HPDE6-E6E7 (cell line): ENCODE measurements around the gene TTR.

ENCODE experiments used
- DNase-seq: peaks from one replicate; pipeline ENCODE4 v3.0.0; 2011; ENCODE audit warnings: missing footprints; ENCODE audit errors: extremely low spot score

TTR gene

DNA sequence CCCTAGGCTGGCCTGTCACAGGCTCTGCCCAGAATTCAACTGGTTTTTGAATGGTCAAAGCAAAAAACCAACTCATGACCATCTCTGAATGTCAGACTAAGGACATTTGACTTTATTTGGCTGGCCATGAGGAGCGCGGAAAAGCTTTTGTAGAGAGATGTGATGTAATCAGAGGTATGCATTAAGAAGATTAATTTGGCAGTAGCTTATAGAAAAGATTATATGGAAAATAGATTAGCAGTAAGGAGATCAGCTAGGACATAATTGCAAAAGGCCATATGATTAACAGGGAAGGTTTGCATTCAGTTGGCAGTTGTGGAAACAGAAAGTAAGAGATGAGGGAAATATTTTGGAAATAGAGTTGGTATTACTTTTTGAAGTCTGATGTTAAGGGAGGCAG is 12.3 kb upstream of the TTR start:
- no peak for DNase-seq

- no peak for DNase-seq
Measured at GRCh38 chr18:31581498-31582197, 10.0 kb upstream of the TTR start.

DNA sequence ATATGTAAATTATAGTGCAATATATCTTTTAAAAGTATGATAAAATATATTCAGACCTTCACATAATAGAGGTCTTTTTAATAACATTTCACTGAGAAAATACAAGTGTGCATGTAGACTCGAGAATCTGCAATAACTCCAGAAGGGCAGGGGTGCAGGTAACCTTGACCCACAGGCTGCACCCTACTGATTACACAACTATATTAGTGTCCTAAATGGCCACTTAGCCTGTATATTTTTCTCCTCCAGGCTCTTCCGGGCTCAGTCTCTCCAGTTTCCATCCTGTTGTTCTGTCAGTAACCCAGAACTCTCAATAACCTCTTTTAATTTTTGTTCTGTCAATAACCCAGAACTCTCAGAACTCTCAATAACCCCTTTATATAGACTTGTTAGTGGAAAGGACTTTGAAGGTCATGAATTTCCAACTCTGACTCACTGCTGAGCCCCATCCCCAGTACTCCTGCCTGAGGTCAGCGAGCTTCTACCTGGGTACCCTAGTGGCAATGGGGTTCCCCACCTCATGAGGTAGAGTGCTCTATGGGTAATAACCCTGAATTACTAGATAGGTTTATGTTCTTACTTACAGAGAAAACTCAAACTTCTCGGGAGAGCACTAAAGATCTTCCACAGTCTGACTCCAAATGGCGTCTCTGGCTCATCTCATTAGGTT is 8.4 kb upstream of the TTR start:
- no peak for DNase-seq

- DNase-seq, result no peak
Measured at GRCh38 chr18:31585991-31586390, 5.7 kb upstream of the TTR start.

DNA sequence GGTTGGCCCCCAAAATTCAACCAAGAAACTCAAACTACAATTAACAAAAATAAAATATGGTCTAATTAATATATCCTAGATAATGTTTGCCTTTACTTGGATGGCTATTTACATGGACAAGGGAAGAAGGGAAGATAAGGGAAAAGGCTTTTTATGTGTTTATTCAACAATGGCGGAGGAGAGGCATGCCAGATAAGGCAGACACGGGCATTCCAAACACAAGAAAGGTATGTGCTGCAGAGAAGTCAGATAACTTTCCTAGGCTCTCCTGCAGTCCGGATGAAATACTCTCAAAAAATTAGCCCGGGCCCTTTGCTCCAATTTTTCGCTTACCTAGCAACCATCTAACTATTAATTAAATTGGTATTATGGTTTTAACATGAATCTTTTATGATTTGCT is 5.1 kb upstream of the TTR start:
- DNase-seq, result no peak

DNA sequence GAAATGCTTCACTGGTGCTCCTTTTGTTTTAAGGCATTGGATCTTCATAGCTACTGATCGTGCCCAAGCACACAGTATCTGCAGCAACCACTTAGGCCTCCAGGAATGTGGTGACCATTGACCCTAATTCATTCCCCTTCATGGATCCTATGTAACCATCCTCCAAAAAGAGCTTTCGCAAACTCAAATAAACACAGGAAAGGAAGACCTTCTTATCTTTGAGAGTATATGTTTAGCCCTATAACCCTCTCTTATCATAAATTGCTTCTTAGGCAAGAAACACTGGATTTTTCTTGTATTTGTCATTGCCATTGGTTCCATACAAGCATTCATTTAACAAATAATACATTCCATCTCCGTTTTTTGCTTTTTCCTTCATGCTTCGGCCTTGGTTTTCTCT is 4.1 kb upstream of the TTR start:
- DNase-seq, result no peak

GRCh38 chr18:31590570-31590969 is 1.1 kb upstream of the TTR start:
- no peak for DNase-seq

GRCh38 chr18:31591113-31591512 is 564 bp upstream of the TTR start:
- no peak for DNase-seq

DNA sequence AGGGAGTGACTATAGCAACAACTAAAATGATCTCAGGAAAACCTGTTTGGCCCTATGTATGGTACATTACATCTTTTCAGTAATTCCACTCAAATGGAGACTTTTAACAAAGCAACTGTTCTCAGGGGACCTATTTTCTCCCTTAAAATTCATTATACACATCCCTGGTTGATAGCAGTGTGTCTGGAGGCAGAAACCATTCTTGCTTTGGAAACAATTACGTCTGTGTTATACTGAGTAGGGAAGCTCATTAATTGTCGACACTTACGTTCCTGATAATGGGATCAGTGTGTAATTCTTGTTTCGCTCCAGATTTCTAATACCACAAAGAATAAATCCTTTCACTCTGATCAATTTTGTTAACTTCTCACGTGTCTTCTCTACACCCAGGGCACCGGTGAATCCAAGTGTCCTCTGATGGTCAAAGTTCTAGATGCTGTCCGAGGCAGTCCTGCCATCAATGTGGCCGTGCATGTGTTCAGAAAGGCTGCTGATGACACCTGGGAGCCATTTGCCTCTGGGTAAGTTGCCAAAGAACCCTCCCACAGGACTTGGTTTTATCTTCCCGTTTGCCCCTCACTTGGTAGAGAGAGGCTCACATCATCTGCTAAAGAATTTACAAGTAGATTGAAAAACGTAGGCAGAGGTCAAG is 955 bp downstream of the TTR start:
- no peak for DNase-seq

DNA sequence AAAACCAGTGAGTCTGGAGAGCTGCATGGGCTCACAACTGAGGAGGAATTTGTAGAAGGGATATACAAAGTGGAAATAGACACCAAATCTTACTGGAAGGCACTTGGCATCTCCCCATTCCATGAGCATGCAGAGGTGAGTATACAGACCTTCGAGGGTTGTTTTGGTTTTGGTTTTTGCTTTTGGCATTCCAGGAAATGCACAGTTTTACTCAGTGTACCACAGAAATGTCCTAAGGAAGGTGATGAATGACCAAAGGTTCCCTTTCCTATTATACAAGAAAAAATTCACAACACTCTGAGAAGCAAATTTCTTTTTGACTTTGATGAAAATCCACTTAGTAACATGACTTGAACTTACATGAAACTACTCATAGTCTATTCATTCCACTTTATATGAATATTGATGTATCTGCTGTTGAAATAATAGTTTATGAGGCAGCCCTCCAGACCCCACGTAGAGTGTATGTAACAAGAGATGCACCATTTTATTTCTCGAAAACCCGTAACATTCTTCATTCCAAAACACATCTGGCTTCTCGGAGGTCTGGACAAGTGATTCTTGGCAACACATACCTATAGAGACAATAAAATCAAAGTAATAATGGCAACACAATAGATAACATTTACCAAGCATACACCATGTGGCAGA is 3.6 kb downstream of the TTR start:
- no peak for DNase-seq

GRCh38 chr18:31596081-31596872 is 4.6 kb downstream of the TTR start:
- no peak for DNase-seq

DNA sequence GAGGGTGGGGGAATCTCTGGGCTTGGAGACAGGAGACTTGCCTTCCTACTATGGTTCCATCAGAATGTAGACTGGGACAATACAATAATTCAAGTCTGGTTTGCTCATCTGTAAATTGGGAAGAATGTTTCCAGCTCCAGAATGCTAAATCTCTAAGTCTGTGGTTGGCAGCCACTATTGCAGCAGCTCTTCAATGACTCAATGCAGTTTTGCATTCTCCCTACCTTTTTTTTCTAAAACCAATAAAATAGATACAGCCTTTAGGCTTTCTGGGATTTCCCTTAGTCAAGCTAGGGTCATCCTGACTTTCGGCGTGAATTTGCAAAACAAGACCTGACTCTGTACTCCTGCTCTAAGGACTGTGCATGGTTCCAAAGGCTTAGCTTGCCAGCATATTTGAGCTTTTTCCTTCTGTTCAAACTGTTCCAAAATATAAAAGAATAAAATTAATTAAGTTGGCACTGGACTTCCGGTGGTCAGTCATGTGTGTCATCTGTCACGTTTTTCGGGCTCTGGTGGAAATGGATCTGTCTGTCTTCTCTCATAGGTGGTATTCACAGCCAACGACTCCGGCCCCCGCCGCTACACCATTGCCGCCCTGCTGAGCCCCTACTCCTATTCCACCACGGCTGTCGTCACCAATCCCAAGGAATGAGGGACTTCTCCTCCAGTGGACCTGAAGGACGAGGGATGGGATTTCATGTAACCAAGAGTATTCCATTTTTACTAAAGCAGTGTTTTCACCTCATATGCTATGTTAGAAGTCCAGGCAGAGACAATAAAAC is 6.5 kb downstream of the TTR start:
- no peak for DNase-seq

GRCh38 chr18:31603315-31603714 is 11.6 kb downstream of the TTR start:
- no peak for DNase-seq

GRCh38 chr18:31606265-31606664 is 14.6 kb downstream of the TTR start:
- DNase-seq, result no peak

- DNase-seq, result no peak
Measured at GRCh38 chr18:31607384-31607783, 15.7 kb downstream of the TTR start.

DNA sequence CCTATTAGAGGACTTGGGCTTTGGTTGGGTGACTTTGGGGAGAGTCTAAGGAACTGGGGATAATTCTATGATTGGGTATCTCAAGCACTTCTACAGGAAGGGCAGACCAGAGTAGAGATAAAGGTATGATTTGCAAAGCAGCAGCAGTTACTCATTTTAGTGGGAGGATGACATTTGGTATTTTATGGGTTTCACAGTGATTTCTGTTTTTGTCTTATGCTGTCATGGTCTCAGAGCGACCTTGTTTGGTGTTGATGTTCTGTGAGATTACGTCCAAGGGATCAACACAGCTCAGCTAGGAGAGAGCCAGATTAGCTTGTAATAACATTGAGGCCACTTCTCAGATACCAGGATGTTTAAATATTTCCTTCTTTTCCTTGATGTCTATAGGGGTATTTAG is 18.2 kb downstream of the TTR start:
- DNase-seq, result no peak

DNA sequence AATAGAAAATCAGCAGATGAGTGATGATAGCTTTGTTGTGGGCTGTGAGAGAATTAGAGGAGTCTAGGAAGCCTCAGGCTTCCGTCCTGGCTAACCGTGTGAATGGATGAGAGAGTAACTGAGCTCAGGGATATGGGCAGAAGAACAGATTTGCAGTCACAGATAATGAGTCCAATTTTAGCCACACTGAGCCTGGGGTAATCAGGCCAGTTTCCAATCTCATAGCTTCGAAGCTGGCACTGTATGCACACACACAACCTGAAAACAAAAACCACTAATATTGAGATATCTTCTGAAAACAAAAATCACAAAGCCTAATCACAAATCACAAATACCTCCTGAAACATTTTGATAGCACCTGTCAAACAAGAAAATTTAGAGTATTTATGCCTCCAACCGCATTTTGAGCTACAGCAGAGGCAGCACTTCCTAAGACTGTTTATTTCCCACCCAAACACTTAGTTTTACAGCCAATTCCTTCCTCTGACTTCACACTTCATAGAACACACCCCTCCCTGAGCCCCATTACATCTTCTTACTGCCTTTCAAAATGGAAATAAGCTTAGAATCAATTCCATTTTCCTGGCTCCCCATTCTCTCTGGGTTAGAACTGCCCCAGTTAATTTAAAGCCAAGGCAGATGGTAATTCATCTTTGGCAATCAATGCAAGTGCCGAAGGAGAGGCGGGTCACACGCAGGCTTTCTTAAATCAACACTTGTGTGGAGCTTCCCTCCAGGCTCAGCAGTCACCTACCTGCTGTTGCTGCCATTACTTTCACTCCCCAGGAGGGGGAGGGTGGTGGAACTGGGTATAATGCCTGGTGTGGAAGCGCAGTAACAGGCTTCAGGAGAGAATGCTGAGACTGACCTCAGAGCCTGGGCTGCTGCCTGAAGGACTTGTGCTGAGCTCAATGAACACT is 18.9 kb downstream of the TTR start:
- peak; percentile 20 for DNase-seq

GRCh38 chr18:31611511-31611910 is 19.8 kb downstream of the TTR start:
- DNase-seq, result no peak

DNA sequence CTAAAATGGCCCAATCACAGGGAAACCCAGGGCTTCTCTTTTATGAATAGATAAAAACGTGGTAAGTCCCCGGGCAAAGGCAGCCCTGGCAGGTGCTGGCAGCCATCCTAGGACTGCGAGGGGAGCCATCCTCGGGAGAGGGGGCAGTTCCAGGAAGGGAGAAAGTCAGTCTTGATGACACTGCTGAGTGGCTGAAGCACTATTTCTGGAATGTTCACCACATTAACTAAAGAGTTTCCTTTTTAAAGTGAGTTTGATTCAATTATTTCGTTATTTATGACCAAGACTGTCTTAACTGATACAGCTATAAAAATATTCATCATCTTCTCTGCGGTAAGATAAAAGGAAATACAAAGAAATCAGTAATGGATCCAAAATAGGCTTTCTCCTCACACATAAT is 20.4 kb downstream of the TTR start:
- no peak for DNase-seq

DNA sequence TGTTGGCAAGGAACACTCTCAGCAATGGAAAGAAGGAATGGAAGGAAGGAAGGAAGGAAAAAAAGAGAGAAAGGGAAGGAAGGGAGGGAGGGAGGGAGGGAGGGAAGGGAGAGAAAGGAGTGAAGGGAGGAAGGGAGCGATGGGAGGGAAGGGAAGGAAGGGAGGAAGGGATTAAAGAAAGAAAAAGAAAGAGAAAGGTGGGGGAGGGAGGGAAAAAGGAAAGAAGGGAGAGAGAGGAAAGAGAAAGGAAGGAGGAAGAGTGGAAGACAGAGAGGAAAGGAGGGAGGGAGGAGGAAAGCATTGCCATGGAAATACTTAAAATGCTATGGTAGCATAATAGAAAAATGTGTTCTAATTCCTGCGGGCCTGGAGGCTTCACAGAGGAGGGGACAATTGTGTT is 22.4 kb downstream of the TTR start:
- no peak for DNase-seq
